NCI-H446 (cell line): ENCODE data around the gene ZDHHC13.

ENCODE experiments used
- DNase-seq, 2 experiments: peaks; one replicate each; lab custom pipeline; 2025; lab: John Stamatoyannopoulos, UW

ZDHHC13 gene

GRCh38 chr11:19168090-19168489 lies 51.1 kb downstream of the ZDHHC13 start:
- DNase-seq, result peak in 1 of 2 experiments; percentile 19

- DNase-seq, result peak in 1 of 2 experiments; percentile 49
These were observed 56.2 kb downstream of the ZDHHC13 start for GRCh38 chr11:19173004-19173689.

GRCh38 chr11:19173964-19174638 lies 57.1 kb downstream of the ZDHHC13 start:
- DNase-seq, result no peak

- DNase-seq, result no peak
These were observed 59.7 kb downstream of the ZDHHC13 start for GRCh38 chr11:19176629-19177186.

GRCh38 chr11:19181531-19182261 lies 64.7 kb downstream of the ZDHHC13 start:
- DNase-seq, result no peak

GRCh38 chr11:19183646-19184045 lies 66.7 kb downstream of the ZDHHC13 start:
- no peak for DNase-seq

- DNase-seq, result no peak
These were observed 68.1 kb downstream of the ZDHHC13 start for GRCh38 chr11:19185036-19185435.

GRCh38 chr11:19185516-19186052 lies 68.6 kb downstream of the ZDHHC13 start:
- no peak for DNase-seq

- no peak for DNase-seq
These were observed 70.3 kb downstream of the ZDHHC13 start for GRCh38 chr11:19187114-19187832.

- DNase-seq, result no peak
These were observed 70.9 kb downstream of the ZDHHC13 start for GRCh38 chr11:19187833-19188258.

GRCh38 chr11:19191530-19192169 lies 74.7 kb downstream of the ZDHHC13 start:
- no peak for DNase-seq

GRCh38 chr11:19193916-19194315 lies 76.9 kb downstream of the ZDHHC13 start:
- DNase-seq, result no peak

GRCh38 chr11:19194620-19195308 lies 77.8 kb downstream of the ZDHHC13 start:
- no peak for DNase-seq

- no peak for DNase-seq
These were observed 79.5 kb downstream of the ZDHHC13 start for GRCh38 chr11:19196432-19196831.

GRCh38 chr11:19199048-19199447 lies 82.1 kb downstream of the ZDHHC13 start:
- DNase-seq, result no peak

- no peak for DNase-seq
These were observed 82.8 kb downstream of the ZDHHC13 start for GRCh38 chr11:19199771-19200170.

GRCh38 chr11:19200410-19201201 lies 83.6 kb downstream of the ZDHHC13 start:
- DNase-seq, result no peak

- DNase-seq, result no peak
These were observed 85.0 kb downstream of the ZDHHC13 start, which contains the start of gene CSRP3 for GRCh38 chr11:19201737-19202605. Gene CSRP3 (minus strand): TSS chr11:19201983. CDS start chr11:19192448, 9,535 bp downstream.

- no peak for DNase-seq
These were observed 87.9 kb downstream of the ZDHHC13 start for GRCh38 chr11:19204836-19205235.
